Measurements from ENCODE around the gene MYRF. TPM values are rescaled to one million over a fixed set of nuclear protein-coding genes. Genes with fewer than 3 reads are reported as not detected.

The MYRF gene
- total RNA-seq: 1 to 10 TPM in 1 of 2 experiments, under 1 TPM in 1; 0.91 to 1.0 TPM

- ChIA-PET POLR2A (no interaction called here), CTCF (interaction anchor here (1.3 to 1.7 kb wide), 2 partner anchors 12 to 34 kb away, joined by 3 to 4 read pairs; no protein-coding TSS in a partner anchor)
Measured at GRCh38 chr11:61752117-61752924, at the start of gene MYRF. Gene MYRF (plus strand): TSS chr11:61752636. CDS start chr11:61752745, 109 bp downstream.

GRCh38 chr11:61702701-61703312, 49.6 kb upstream of the MYRF start:
- CTCF ChIA-PET: no interaction called here
- POLR2A ChIA-PET: no interaction called here

- CTCF ChIA-PET: no interaction called here
Measured at GRCh38 chr11:61704838-61705237, 47.6 kb upstream of the MYRF start.

GRCh38 chr11:61706452-61707400, 45.7 kb upstream of the MYRF start:
- ChIA-PET CTCF (interaction anchor here (1.1 kb wide), 1 partner anchor 27 kb away, joined by 3 read pairs; no protein-coding TSS in a partner anchor), POLR2A (no interaction called here)

More at GRCh38 chr11:61704838-61705237, 47.6 kb upstream of the MYRF start:
- POLR2A ChIA-PET: no interaction called here

- CTCF ChIA-PET: interaction anchor here (1.1 kb wide), 1 partner anchor 26 kb away, joined by 3 read pairs; no protein-coding TSS in a partner anchor
- POLR2A ChIA-PET: no interaction called here
Measured at GRCh38 chr11:61707574-61707973, 44.9 kb upstream of the MYRF start.

GRCh38 chr11:61709110-61709509, 43.3 kb upstream of the MYRF start:
- ChIA-PET POLR2A (no interaction called here), CTCF (interaction anchor here (0.6 kb wide), 1 partner anchor 31 kb away, joined by 3 read pairs; no protein-coding TSS in a partner anchor)

GRCh38 chr11:61709572-61709971, 42.9 kb upstream of the MYRF start:
- CTCF ChIA-PET: no interaction called here
- POLR2A ChIA-PET: no interaction called here

GRCh38 chr11:61710019-61710418, 42.4 kb upstream of the MYRF start:
- POLR2A ChIA-PET: no interaction called here
- CTCF ChIA-PET: no interaction called here

GRCh38 chr11:61711037-61711436, 41.4 kb upstream of the MYRF start:
- POLR2A ChIA-PET: no interaction called here
- CTCF ChIA-PET: no interaction called here

- ChIA-PET CTCF (no interaction called here), POLR2A (no interaction called here)
Measured at GRCh38 chr11:61711498-61711897, 40.9 kb upstream of the MYRF start.

GRCh38 chr11:61712314-61712713, 40.1 kb upstream of the MYRF start:
- CTCF ChIA-PET: no interaction called here
- POLR2A ChIA-PET: no interaction called here

- ChIA-PET CTCF (no interaction called here), POLR2A (no interaction called here)
Measured at GRCh38 chr11:61712846-61713245, 39.6 kb upstream of the MYRF start.

GRCh38 chr11:61713464-61713863, 39.0 kb upstream of the MYRF start:
- POLR2A ChIA-PET: no interaction called here
- CTCF ChIA-PET: interaction anchor here (0.9 kb wide), 1 partner anchor 393 kb away, joined by 3 read pairs; no protein-coding TSS in a partner anchor

GRCh38 chr11:61713906-61714305, 38.5 kb upstream of the MYRF start:
- POLR2A ChIA-PET: no interaction called here
- CTCF ChIA-PET: interaction anchor here (0.9 kb wide), 1 partner anchor 392 kb away, joined by 3 read pairs; no protein-coding TSS in a partner anchor

GRCh38 chr11:61714316-61714715, 38.1 kb upstream of the MYRF start:
- CTCF ChIA-PET: interaction anchor here (0.9 kb wide), 1 partner anchor 392 kb away, joined by 3 read pairs; no protein-coding TSS in a partner anchor
- POLR2A ChIA-PET: no interaction called here

- ChIA-PET CTCF (no interaction called here), POLR2A (no interaction called here)
Measured at GRCh38 chr11:61714916-61715315, 37.5 kb upstream of the MYRF start.

- POLR2A ChIA-PET: no interaction called here
Measured at GRCh38 chr11:61715867-61716266, 36.6 kb upstream of the MYRF start.

GRCh38 chr11:61716478-61717285, 35.8 kb upstream of the MYRF start:
- CTCF ChIA-PET: no interaction called here
- POLR2A ChIA-PET: no interaction called here

More at GRCh38 chr11:61715867-61716266, 36.6 kb upstream of the MYRF start:
- CTCF ChIA-PET: no interaction called here
